SW 1271 (cell line): Measurements from ENCODE around the gene SNX32.

ENCODE experiments used
- DNase-seq, 2 experiments: peaks; one replicate each; lab custom pipeline; 2025; lab: John Stamatoyannopoulos, UW

The SNX32 gene

GRCh38 chr11:65868907-65869306, 35.1 kb downstream of the SNX32 start:
- DNase-seq: no peak

DNA sequence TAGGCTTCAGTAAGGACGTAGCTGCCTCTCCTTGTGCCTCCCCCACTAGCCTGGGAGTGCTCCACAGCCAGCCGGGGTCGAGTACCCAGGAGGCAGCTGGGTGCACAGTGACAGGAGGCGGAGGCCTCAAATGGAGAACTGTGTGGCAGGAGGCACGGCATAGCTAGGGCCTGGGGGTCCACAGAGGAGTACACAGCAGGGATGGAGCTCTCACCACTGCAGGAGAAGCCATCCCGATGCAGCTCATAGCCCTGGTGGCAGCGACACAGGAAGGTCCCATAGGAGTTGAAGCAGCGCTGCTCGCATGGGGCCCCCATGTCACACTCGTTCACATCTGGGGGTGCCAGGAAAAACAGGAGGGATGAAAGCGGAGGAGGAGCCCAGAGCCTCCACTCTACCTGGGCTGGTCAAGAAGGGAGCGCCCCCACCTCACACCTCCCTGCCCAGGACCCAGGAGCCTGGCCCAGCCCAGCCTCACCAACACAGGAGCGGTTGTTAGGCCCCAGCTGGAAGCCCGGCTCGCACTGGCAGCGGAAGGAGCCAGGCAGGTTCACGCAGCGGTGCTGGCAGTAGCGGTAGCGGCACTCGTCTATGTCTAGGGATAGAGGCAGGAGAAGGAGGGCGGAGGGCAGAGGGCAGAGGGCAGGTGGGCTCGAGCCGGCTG, 36.0 kb downstream of the SNX32 start:
- DNase-seq: no peak

- no peak for DNase-seq
These were observed 36.5 kb downstream of the SNX32 start for GRCh38 chr11:65870307-65870658.

DNA sequence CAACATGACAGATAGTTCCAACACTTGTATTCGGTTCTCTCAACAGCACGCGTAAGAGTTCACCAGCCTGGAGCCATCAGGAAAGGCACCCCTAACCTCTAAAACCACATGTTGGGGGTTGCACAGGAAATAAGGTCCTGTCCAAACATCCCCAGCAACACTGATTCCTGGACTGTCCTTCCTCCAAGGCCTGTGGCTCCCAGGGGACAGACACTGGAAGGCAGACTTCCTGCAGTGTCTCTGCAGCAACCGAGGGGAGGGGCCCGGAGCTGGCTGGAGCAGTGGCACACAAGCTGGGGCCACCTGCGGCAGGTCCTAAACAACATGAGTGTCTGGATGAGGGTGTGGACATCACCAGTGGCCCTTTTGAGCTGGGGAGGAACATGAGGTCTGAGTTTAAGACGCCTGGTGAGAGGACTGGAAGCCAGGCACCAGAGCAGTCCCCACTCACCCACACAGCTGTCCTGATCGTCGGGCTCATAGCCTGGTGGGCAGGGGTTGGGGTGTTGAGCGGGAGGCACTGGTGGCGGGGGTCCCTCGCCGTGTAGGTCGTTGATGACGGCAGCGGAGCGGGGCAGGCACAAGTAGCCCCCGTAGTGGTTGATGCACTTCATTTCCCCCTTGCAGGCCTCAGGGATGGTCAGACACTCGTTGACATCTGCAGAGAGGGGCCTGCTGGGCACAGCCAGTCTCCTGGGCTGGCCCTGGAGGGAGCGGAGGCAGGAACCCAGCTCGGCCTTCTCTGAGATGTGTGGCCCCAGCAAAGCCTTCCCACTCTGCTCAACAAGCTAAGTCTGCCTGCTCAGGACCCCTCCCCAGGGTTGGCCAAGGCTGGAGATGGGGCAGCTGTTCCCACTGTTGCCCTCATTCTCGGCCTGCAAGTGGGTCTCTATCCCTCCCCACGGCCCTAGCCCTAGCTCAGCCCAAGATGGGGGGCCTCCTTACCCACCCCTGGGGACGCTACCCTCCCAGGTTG, 37.2 kb downstream of the SNX32 start:
- no peak for DNase-seq

- no peak for DNase-seq
These were observed 38.2 kb downstream of the SNX32 start for GRCh38 chr11:65871811-65872548.

- DNase-seq: no peak
These were observed 39.0 kb downstream of the SNX32 start, which contains the start of gene EFEMP2 for GRCh38 chr11:65872586-65873317. Gene EFEMP2, minus strand, starts transcription at chr11:65872800. Its CDS starts 446 bp downstream, at chr11:65872354.

GRCh38 chr11:65873318-65874156, 39.8 kb downstream of the SNX32 start:
- peak; percentile 79 to 85 for DNase-seq

GRCh38 chr11:65879617-65880016, 45.9 kb downstream of the SNX32 start, which contains the start of gene CTSW:
Gene CTSW, plus strand, starts transcription at chr11:65879837. Its CDS starts 18 bp downstream, at chr11:65879855.
- no peak for DNase-seq

DNA sequence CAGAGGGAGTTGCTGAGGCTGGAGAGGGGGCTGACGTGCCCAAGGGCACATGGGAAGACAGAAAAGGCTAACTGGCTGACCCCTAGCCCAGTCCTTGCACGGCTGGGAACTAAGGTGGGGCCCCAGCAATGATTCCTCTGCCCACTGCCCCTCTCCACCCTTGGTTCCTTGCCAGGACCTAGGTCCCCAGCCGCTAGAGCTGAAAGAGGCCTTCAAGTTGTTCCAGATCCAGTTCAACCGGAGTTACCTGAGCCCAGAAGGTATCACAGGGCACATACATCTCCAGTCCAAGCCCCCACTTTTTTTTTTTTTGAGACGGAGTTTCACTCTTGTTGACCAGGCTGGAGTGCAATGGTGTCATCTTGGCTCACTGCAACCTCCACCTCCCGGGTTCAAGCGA, 46.3 kb downstream of the SNX32 start:
- no peak for DNase-seq

DNA sequence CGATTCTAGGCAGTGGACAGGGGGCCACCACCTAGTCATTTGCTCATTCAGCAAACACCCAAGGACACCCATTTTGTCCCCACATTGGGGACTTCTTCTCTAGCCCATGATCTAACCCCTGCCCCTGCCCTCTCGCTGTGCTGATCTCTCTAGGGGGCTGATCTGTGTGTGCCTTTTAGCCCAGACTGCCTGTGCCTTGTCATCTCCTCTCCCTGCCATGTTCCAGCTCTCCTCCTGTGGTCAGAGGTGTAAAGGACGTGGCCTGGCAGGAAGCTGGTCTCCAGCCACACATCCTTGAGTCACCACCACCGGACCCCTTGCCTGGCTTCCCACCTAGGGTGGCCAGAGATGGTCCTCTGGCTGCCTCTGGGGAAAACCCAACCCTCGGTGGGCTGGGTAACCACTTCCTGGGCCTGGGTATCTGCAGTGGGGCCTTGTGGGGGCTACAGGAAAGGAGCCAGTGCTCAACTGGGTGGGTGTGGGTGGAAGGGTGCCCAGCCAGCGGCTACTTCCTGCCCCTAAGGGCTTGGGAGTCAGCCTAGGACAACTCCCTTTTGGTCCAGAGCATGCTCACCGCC, 47.2 kb downstream of the SNX32 start:
- no peak for DNase-seq

DNA sequence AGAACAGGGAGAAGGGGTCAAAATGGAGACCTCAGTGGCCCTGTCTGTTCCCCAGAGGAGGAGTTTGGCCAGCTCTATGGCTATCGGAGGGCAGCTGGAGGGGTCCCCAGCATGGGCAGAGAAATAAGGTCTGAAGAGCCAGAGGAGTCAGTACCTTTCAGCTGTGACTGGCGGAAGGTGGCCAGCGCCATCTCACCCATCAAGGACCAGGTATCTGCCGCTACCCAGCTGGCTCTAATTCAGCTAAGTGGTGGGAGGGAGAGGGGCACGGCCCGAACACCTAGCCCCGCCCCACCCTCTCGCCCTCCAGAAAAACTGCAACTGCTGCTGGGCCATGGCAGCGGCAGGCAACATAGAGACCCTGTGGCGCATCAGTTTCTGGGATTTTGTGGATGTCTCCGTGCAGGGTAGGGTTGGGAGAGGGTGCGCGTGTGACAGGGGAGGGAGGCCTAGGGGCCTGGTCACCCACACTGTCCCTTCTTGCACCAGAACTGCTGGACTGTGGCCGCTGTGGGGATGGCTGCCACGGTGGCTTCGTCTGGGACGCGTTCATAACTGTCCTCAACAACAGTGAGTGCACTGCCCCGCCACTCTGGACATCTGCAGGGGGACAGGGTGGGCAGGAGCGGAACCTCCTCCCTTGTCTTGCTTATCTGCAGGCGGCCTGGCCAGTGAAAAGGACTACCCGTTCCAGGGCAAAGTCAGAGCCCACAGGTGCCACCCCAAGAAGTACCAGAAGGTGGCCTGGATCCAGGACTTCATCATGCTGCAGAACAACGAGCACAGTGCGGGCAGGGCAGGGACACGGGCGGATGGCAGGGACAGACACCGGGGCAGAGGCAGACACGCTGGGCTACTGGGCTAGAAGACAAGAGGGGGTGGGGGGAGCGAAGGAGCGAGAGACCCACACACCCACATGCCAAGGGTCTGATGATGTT, 48.6 kb downstream of the SNX32 start:
- DNase-seq: no peak

GRCh38 chr11:65883058-65883761, 49.4 kb downstream of the SNX32 start:
- DNase-seq: no peak

DNA sequence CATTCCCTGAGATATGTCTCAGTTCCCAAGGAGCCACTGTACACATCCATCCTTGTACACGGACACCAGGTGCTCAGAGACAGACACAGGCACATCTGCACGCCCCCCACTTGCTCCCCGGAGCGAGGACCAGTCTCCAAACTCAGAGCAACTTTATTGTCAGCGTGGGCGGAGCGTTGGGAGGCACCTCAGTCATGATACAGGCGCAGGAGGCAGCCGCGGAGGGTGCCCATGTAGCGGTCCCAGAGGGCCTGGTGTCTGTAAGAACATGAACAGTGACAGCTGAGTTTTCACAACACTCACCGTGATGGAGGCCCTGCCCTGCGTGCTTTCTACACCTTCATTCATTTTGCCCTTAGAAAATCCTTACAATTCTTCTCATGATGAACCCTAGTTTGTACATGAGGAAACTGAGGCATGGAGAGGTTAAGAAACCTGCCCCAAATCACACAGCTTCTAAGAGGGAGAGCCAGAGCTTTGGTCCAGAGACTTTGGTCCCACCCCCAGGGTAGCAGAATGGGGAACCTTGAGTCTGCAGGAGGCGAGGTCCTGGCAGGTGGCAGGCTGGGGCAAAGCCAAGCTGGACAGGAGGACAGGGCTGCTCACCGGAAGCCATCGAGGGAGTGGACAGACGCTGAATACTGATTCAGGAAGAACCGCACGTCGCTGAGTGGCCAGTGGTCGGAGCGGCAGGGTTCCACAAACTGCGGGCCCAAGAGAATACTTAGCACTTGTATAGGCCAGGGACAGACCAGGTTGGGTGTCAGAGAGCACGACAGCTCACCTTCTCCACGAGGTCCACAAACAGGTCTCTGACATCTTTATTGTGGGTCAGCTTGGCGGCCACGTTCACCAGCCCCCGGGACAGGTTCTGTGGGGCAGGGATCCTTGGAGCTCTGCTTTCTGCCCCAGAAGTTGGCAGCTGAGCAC, 50.3 kb downstream of the SNX32 start:
- no peak for DNase-seq

DNA sequence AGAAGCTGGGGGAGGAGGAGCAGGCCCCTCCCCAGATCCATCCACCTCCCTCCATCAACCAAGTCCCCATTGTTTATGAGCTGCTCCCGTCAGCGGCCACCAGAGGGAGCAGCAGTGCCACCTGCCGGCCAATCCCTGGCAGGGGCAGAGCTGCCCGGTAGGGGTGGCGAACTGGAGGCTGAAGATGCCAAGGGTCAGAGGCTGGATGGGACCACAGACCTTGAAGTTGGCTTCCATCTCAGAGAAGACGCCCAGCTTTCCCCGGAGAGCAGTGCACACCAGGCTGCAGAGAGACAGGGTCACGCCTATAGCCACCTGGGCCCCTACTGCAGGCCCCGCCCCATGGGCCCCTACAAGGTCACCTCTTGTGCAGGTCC, 50.9 kb downstream of the SNX32 start:
- DNase-seq: peak in 1 of 2 experiments; percentile 65

GRCh38 chr11:65885231-65885630, 51.5 kb downstream of the SNX32 start:
- no peak for DNase-seq

DNA sequence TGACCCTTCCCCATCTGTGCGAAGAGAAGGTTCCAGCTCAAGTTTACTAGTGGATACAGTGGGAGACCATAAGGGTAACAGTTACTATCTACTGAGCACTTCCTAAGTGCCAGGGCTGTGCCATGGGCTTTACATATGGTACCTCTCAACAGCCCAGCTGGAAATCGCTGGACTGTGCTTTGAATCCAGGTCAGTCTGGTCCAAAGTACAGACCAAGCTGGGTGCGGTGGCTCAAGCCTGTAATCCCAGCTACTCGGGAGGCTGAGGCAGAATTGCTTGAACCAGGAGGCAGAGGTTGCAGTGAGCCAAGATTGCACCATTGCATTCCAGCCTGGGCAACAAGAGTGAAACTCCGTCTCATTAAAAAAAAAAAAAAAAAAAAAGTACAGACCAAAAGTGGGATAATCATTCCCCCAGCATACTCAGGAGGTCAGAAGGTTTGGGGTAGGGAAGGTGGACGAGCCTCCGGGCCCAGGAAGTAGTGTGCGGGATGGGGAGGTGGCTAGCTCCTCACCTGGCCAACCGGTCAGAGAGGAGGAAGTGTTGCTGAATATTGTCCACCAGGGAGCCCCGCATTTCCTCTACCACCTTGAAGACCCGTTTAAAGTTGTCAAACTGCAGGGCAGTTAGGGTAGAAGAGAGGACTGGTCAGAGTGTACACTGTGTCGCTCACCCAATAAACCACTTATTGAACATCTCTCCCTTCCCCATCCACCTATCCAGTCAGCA, 52.2 kb downstream of the SNX32 start:
- no peak for DNase-seq
